Activated T-cell treated with anti-CD3 and anti-CD28 coated beads for 4 hours (primary cell): ENCODE measurements around the gene GRHL1.

ENCODE experiments used
- DNase-seq: peaks from one replicate; pipeline ENCODE4 v3.0.0-alpha.2; 2020

The GRHL1 gene

GRCh38 chr2:9949992-9950520 lies 1.4 kb upstream of the GRHL1 start:
- DNase-seq, result no peak

- DNase-seq, result no peak
Observed at GRCh38 chr2:9950521-9951271, 797 bp upstream of the GRHL1 start.

DNA sequence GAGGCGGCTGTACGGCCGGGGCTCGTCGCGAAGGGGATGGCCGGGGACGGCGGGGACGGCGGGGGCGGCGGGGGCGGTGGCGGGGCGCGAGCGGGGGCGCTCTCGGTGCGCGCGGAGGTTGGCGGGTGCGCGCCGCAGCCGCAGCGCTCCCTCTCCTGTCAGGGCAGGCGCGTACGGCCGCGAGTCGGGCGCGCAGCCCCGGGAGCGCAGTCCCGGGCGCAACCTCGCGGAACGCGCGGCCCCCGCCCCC lies 296 bp upstream of the GRHL1 start:
- no peak for DNase-seq

GRCh38 chr2:9952286-9952737 lies 819 bp downstream of the GRHL1 start:
- no peak for DNase-seq

DNA sequence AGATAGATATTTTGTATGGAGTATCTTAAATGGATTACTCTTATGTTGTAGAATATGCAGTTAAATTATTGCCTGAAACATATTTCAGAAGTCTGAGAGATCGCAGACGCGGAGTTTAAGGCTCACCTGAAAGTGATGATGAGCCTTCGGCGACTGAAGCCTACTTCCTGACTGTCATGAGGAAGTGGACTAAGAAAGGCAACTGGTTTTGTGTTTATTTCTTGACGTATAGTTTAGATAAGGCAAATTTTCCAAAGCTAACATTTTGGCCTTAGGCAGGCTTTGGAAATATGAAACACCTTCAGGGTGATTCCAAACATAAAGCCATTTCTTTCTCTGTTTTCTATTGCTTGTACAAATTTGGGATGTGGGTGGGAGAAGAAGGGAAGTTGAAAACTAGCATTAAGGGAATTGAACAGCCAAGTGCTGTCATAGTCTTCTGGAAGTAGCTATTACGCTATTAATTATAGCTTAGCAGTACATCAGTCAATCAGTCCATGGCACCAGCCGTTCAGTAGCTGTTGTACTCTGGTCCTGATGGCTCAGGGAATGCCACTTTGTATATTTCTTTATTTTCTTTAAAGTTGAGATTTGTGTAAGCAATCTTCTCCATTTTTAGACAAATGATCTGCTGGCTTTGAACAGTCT lies 1.5 kb downstream of the GRHL1 start:
- no peak for DNase-seq

DNA sequence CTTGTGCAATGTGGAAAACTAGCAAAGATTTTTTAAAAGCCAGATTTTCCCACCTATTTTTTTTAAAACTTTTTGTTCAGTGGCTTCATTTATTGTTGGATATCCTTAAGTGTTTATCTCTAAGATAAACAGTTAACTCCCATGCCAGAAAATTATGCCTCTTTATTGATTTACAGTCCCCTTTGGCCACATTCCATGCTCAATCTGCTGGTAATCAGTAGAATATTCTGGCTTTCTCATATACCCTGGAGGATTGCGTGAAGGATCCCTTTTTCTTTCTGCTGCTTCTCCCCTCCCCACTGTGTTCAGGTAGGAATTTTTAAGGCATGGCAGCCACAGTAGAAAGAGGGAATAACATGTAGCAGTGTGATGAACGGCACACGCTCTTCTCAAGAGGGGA lies 2.6 kb downstream of the GRHL1 start:
- DNase-seq, result no peak

DNA sequence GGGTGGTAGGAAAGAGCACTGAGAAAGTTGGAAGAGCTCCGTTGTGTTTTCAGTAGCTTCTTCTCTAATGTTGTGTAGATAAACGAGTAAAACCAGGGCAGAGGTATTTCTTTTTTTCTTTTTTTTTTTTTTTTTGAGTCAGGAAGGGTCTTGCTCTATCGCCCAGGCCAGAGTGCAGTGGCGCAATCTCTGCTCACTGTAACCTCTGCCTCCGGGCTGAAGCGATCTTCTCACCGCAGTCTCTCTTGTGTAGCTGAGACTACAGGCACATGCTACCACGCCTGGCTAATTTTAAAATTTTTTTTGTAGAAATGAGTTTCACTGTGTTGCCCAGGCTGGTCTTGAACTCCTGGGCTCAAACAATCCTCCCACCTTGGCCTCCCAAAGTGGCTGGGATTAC lies 6.6 kb downstream of the GRHL1 start:
- DNase-seq, result no peak

DNA sequence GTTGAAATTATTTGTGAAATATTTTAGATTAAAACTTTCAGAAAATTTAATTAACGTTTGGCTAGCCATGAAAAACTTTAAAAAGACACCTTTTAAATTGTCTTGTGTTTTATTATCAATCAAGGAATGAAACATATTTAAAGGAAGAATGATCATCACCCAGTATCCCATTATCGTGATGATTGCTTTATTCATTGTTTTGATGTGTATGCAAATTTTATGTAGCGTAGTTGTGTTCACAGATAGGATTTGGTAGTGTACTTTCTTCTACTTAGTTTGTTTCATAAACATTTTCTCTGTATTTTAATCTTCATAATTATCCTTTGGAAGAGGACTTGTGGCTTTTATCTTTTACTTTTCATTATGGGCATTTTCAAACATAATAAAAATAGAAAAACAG lies 7.8 kb downstream of the GRHL1 start:
- DNase-seq, result no peak

GRCh38 chr2:9961013-9961412 lies 9.5 kb downstream of the GRHL1 start:
- DNase-seq, result no peak

DNA sequence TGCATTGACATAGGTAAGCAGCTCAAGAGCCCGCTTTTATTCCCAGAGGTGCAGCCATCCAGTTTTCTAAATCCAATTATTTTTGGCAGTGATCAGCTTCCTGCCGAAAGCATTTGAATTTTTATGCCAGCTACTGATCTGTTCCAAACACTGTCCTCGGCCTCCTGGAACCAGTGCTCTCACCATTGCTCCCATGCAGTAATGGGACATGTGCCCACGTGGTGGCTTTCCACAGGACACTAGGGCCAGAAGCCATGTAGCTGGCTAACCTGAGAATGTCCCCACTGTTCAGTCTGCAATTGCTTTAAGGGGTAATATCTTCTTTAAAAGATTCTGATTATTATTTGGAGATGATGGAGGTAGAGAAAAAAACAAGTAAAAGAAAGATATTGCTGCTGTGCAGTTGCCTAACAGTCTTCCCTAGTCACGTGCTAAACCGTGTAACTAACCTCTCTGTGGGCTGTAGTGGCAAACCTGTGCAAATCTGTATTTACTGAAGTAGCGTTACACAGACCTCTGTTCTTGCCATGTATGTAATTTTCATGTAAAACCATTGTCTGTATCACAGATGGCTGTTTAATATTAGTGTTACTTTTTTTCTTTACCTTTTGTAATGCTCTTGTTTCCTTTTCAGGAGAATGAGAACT lies 13.0 kb downstream of the GRHL1 start:
- no peak for DNase-seq

DNA sequence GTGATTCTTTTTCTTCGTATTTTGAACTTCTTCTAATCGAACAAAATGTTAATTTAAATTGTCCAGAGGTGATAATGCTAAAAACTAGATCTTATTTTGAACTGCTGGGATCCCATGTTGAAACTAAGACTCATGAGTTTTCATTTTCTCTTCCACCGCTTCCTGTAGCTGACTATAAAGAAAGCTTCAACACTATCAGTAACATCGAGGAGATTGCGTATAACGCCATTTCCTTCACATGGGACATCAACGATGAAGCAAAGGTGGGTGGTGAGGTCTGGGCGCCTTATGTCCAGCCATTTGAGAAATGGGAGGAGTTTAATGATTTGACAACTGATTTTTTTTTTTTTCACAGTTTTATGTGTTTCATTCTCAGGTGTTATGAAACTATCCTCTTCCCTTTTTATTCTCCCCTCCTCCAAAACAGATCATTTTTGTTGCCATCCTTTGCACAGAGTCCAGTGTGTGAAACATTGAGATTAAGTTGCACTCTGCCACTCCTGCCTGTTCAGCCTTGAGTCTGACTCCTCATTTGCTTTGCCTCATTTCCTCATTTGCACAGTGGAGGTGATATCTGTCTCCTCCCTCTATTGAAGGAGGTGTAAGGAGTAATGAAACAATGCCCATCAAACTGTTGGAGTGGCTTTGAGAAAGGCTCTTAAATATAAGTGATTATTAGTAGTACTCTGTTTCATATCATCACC lies 13.8 kb downstream of the GRHL1 start:
- DNase-seq, result no peak

GRCh38 chr2:9966491-9967022 lies 15.1 kb downstream of the GRHL1 start:
- DNase-seq, result no peak

GRCh38 chr2:9967053-9967775 lies 15.7 kb downstream of the GRHL1 start:
- no peak for DNase-seq

DNA sequence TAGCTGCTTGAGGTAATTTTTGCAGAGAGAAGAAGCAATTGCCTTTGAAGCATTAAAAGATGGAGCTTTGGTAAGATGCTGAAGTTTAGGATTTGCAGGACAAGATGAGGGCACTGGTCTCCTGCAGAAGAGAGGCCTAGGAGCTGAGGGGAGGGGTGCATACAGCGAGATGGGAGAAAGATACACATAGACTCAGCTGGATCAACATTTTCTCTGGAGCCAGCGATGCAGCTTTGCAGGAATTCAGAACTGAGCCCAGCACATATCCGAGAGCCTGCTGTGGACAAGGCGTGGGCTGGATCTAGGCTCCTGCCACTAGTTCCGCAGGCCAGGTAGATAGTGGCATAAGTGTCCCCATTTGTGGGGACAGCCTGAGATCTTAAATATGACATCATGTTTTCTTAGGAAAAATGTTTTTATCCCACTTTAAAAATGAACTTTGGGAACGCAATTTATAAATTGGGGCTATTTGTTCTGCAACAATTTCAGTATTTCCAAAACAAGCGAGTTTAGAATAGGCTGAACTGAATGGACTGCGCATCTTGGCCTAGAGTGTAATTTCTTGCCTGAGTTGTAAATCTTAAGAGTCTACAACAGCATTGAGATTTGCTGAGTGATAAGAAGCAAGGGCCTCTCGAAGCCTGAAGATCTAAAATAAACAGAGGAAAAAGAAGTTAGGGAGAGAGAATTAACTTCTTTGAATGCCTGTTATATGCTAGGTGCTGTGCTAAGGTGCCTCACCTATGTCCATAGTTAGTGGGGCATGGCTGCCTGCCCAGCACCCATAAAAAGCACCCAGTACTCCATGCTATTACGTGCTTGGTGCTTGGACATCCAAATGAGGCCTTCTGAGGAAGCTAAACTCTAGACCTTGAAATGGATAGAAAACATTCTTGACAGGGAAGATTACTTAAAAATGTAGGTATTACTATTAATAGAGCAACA lies 17.3 kb downstream of the GRHL1 start:
- DNase-seq, result no peak

DNA sequence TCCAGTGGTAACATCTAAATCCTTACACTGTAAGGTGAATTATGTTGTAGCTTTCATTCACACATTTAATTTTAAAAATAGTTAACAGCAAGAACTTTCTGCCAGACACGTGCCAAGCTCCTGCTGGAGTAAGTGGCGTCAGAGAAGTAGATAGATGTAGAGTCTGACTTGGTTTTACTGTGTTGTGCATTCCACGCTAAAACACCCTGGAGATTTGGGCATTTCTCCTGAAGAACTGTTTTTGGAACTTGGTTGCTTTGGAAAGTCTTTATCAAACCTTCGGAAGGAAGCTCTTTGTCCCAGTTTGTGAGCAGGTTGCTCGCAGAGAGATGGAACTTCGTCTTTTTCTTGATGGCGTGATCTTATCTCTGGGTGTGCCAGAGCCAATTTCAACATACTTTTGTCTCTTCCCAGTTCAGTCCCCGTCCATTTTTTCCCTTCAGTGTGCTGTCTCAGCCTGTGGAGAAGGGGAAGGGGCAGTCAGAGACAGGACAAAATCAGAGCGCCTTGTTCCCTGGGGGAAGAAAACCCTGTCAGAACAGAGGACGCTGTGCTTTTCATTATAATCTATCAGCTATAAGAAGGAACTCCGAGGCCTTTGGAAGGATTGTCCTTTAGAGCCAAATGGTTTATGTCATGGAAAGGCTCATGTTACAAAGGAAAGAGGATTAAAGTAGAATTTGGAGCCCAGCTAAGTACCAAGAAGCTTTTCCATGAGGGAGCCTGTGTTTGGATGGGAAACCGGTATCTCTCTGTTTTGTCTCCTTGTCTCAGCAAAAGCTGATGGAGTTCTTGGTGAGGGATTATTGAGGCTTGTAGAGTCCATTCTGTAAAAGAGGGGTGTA lies 18.9 kb downstream of the GRHL1 start:
- no peak for DNase-seq

GRCh38 chr2:9971105-9971818 lies 19.8 kb downstream of the GRHL1 start:
- no peak for DNase-seq

- no peak for DNase-seq
Observed at GRCh38 chr2:9971890-9972289, 20.4 kb downstream of the GRHL1 start.

DNA sequence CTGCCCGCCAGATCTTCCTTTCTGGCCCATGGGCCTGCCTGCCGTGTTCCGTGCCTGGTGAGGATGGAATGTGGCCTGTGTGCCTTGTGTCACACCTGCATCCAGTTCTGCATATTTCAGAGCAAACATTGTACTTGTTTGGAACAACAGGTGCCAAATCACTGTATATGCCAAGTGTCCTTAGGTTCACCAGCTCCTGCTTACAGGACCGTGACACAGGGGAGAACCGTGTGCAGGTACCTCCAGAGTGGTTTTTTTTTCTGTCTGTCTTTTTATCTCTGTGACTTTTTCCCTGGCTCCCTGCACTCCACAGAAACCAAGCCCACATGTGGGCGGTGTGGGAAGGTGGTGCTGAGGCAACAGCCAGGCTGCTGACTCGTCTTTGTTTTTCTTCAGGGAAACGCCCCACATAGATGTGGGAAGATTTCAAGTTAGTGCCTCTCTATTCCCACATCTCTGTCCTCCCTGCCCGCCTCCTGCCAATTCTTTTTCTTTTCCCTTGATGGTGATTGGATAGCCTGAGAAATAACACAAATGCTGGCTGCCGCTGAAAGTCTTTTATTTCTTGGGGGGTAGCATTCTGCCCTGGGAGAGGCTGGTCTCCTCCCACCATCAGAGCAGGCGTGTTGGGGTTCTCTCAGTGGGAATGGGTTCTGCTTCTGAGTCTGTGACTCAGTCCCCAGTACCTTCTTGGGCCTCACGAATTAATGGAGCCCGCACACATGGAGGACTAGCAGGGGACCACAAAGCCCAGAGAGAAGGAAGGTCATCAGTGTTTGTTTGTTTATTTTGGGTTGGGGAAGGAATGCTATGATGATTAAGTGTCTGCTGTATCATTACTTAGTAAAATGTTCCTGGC lies 21.4 kb downstream of the GRHL1 start:
- no peak for DNase-seq

DNA sequence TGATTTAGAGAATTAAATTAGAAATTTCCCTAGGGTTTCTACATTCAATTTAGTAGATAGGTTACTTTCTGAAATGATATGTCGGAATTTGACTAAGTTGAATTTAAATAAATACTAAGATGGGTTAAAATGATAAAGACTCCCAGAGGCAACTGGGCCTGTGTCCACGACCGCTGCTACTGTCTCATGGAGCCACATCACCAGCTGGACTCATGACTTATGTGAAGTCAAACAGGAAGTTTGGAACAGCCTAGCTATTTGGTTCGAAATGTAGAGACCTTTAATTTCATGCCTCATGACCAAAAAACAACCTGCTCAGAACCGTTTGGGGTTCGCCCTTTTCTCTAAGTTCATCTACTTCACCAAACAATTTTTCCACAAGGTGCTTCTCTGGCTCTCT lies 22.2 kb downstream of the GRHL1 start:
- no peak for DNase-seq
